A549 treated with AZD2906 at 1 μM for 4 hours (cell line): ENCODE data around the gene ARHGEF19. TPM values are rescaled to one million over a fixed set of nuclear protein-coding genes. Genes with fewer than 3 reads are reported as not detected.

Experiments used
- total RNA-seq: library from RNA; stranded (reverse); fragments of 200-300 nt; extraction: Qiagen RNA extraction; gene quantifications from 5 replicates; pipeline ENCODE4 v1.2.3, GENCODE V29; 2022

Gene ARHGEF19
- total RNA-seq: 5.1 to 6.6 TPM (median 5.7 TPM) in 5 replicates

GRCh38 chr1:16212251-16212961, at the start of gene ARHGEF19:
ARHGEF19 (minus strand) TSS chr1:16212652; CDS start chr1:16209054, 3,598 bp downstream.

GRCh38 chr1:16236511-16237342, 24.3 kb upstream of the ARHGEF19 start, which contains the start of gene CPLANE2:
CPLANE2 (minus strand) TSS chr1:16237183; CDS start chr1:16236742, 441 bp downstream.

GRCh38 chr1:16155537-16156410, 56.7 kb downstream of the ARHGEF19 start, which contains the start of gene EPHA2:
EPHA2 (minus strand) TSS chr1:16156069; CDS start chr1:16155932, 137 bp downstream.

Other genes starting within 250 kb of the ARHGEF19 start
- gene ZBTB17, start 236.6 kb downstream of the ARHGEF19 start, total RNA-seq: 9.3 to 13.9 TPM (median 12.8 TPM) in 5 replicates
- 0.02 to 0.03 TPM in 2 of 5 replicates, not detected in the others for gene SRARP, start 208.4 kb downstream of the ARHGEF19 start, total RNA-seq
- 0.07 to 0.11 TPM (median 0.10 TPM) in 3 of 5 replicates, not detected in the others for gene HSPB7, start 194.6 kb downstream of the ARHGEF19 start, total RNA-seq
- 0.03 to 0.09 TPM (median 0.06 TPM) in 5 replicates for gene CLCNKA, start 190.6 kb downstream of the ARHGEF19 start, total RNA-seq
- 0.07 to 0.13 TPM (median 0.10 TPM) in 4 of 5 replicates, not detected in the other for gene CLCNKB, start 168.9 kb downstream of the ARHGEF19 start, total RNA-seq
- 13.5 to 21.3 TPM (median 19.9 TPM) in 5 replicates for gene FAM131C, start 139.0 kb downstream of the ARHGEF19 start, total RNA-seq
- gene EPHA2, start 56.6 kb downstream of the ARHGEF19 start, total RNA-seq: 98.2 to 125 TPM (median 118 TPM) in 5 replicates
- 3.2 to 4.8 TPM (median 3.4 TPM) in 5 replicates for gene CPLANE2, start 24.5 kb upstream of the ARHGEF19 start, total RNA-seq
- gene FBXO42, start 139.8 kb upstream of the ARHGEF19 start, total RNA-seq: 8.3 to 9.7 TPM (median 8.9 TPM) in 5 replicates
- gene SZRD1, start 154.6 kb upstream of the ARHGEF19 start, total RNA-seq: 76.9 to 89.0 TPM (median 88.3 TPM) in 5 replicates
- 0.03 to 0.09 TPM (median 0.05 TPM) in 5 replicates for gene SPATA21, start 224.8 kb upstream of the ARHGEF19 start, total RNA-seq
- gene NECAP2, start 228.1 kb upstream of the ARHGEF19 start, total RNA-seq: 39.3 to 44.8 TPM (median 40.6 TPM) in 5 replicates